HG02642 (cell line): ENCODE measurements around the gene CLNK.

Experiments used
- ATAC-seq: cut with Tn5 transposase; IDR thresholded peaks from one replicate; pipeline ENCODE4 v1.9.1; 2021; ENCODE audit warnings: mild to moderate bottlenecking; ENCODE audit not compliant: unreplicated experiment, poor library complexity

Gene CLNK, protein sequence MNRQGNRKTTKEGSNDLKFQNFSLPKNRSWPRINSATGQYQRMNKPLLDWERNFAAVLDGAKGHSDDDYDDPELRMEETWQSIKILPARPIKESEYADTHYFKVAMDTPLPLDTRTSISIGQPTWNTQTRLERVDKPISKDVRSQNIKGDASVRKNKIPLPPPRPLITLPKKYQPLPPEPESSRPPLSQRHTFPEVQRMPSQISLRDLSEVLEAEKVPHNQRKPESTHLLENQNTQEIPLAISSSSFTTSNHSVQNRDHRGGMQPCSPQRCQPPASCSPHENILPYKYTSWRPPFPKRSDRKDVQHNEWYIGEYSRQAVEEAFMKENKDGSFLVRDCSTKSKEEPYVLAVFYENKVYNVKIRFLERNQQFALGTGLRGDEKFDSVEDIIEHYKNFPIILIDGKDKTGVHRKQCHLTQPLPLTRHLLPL

DNA sequence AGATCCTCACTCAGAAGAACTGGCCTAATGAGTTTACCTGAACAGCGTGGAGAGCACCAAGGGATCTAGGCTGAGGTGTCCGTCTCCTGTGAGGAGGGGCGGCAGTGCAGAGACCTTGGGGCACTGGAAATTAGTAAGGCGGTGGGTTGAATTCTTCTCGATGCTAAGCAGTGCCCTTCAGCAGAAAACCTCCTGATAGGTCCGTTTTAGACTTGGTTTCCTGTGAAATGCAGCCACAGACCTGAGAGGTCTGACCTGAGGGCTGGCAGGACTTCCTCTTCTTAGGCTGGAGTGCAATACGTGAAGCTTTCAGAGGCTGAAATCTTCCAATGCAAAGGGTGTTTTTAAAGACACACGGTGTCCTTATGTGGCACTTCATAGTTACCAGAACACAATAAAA, at the start of gene CLNK:
Gene CLNK (minus strand): TSS at position 138 of the 400 bp plus-strand sequence. CDS start 16,899 bp downstream, outside the sequence.
- peak; percentile 82 for ATAC-seq

DNA sequence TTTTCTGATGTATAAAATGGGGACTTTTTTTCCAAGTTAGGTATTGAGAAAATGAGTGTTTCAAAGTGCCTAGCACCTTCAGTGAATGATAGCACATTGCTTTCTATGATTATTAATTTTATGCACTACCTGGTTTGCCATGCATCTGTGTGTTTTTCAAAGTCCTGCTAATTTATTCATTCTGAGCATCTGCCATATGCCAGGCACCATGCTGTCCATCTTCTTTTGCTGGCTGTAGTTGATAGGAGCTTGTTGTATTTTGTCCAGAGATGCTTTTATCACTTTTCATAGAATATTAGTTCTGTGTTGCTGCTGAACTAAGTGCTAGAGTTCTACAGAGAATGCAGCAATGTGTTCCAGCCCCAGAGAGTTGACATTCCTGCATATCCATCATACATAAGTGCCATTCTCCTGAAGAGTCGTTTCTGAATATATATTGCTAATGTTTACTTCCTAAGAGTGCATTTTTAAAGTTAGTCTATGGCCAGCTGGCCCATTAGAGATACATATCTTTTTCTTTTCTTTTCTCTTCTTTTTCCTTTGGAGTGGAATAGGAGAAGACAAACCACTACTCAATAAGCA, 49.0 kb upstream of the CLNK start:
- ATAC-seq: no peak

DNA sequence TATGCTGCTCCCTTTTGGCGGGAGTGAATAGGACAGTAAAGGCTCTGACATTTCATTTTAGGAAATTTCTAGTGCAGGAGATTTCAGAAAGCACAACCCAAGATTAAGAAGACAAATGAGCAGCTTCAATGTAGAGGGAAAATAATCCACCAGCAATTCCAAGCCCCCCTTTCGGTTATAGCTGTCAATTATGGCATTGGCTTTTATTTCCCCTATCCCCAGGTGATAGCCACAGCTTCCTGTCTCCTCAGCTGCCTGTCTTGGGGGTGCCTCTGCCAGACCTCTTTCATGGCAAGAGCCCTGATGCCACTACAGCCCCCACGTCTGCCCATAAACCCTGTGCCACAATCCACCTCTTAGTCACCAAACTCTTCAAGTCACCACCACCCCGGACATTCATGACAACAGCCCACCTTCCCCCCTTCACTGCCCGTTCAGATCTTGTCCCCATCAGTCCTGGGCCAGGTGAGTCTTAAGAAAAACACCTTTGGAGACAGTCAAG, 48.4 kb upstream of the CLNK start:
- ATAC-seq: no peak

DNA sequence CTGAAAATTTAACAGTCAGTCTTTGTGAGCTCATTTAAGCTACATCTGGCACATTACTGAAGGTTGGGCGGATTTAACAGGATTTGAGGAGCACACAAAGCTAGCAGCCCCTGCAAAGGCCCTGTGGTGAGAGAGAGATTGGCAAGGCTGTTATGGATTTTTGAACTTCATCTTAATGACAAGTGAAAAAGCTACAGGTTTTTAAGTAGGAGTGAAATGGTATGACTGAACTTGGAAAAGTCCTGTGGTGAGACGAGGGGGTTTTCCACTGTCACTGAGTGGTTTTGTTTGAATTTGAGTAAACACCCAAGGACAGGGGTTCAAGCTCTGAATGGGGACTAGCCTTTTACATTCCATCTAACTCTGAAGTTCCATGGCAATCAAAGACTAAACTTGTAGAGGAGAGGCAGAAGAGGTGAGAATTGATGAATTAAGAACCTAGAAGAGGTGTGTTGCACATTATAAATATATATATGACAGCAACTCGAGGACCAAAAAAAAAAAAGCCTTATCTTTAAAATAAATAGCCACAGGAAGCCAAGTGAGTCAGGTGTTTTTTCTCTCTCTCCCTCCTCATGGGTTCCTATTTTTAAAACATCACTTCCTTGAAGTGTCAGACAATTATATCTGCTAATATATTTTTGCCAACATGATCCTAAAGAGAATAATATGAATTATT, 47.8 kb upstream of the CLNK start:
- no peak for ATAC-seq

DNA sequence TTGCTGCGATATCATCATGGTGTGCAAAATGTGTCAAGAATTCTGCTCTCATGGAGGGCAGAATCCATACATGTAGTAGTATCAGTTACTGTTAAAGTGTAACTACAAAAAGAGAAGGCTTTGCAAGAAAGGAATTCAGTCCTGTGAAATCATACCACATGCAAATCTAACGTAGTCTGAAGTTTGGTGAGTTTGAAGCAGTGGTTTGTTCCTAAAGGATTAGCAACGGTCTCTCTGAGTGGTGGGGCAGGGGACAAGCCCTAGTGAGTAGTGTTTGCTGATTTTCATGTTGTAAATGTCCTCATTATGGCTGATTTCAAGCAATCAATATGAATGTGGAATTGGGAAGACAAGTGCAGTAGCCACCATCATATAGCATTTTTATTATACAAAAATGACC, 47.1 kb upstream of the CLNK start:
- ATAC-seq: peak; percentile 23

DNA sequence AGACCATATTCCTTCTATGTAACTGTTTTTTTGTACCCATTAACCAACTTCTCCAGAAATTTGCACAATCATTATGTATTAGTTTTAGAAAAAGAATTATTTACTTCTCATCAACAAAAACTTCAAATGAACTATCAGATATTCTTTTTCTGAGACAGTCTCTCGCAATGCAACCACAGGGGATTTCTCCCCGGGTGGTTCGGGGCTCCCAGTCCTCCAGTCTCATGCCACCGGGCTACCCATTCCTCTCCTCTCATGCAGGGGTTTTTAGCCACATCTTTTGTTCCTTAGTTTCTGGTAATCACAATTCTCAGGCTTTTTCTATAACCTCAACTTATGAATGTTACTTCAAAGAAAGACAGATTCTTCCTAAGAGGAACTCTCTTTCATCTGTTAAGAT, 46.6 kb upstream of the CLNK start:
- no peak for ATAC-seq

DNA sequence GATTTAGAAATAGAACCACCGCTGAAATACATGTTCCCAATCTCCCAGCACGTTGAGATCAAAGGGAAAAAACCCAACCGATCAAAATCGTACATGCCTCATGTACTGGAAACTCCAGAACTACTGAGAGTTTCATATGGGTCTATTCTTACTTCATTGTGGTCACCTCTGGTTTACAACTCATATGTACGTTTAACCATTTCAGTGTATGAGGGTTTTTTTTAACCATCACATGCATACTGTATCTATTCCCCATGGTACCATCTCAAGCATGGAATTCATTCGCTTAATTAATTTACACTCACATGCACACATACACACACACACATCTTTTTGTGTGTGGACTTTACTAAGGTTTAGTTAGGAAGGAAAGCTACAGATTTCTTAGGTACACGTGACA, 46.0 kb upstream of the CLNK start:
- peak; percentile 50 for ATAC-seq

DNA sequence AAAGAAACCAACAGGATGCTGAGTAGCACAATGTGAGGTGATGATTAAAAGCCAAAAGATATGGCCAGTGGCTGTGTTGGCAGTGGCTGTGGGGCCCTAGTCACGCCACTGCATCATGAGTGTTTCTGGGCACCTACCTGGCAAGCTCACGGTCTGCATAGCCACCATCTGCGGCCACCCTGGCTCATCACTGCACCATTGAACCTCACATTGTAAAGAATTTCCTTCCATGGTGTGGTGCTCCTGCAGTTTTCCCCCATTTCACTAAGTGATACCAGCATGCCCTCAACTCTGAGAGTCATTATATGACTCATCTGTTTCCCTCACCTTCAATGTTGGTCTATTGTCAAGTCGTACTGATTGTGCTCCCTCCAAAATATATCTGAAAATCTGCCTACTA, 45.5 kb upstream of the CLNK start:
- peak; percentile 34 for ATAC-seq

DNA sequence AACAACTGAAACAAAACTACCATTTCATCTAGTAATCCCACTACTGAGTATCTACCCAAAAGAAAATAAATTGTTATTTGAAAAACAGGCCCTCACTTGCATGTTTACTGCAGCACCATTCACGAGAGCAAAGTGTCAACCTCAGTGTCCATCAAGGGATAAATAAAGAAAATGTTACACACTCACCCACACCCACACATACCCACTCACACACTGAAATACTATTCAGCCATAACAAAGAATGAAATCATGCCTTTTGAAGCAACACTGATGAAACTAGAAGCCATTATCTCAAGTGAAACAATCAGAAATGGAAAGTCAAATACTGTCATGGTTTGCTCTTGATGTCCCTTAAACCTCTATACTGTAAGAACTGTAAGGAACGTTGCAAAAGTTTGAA, 44.8 kb upstream of the CLNK start:
- ATAC-seq: no peak

DNA sequence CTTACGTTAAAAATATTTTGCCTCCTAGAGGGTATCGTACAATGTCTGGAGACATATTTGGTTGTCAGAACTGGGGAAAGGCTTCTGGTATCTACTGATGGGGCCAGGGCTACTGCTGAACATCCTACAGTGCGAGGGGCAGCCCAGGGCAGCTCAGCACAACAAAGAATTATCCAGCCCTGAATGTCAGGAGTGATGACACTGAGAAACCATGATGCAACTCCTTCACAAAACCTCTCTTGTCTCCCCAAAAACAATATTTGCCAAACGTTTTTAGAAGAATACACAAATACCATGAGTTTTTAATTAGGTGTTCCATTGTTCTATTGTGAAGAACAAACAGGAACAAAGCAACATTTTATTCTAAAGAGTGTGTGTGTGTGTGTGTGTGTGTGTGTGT, 43.4 kb upstream of the CLNK start:
- no peak for ATAC-seq

DNA sequence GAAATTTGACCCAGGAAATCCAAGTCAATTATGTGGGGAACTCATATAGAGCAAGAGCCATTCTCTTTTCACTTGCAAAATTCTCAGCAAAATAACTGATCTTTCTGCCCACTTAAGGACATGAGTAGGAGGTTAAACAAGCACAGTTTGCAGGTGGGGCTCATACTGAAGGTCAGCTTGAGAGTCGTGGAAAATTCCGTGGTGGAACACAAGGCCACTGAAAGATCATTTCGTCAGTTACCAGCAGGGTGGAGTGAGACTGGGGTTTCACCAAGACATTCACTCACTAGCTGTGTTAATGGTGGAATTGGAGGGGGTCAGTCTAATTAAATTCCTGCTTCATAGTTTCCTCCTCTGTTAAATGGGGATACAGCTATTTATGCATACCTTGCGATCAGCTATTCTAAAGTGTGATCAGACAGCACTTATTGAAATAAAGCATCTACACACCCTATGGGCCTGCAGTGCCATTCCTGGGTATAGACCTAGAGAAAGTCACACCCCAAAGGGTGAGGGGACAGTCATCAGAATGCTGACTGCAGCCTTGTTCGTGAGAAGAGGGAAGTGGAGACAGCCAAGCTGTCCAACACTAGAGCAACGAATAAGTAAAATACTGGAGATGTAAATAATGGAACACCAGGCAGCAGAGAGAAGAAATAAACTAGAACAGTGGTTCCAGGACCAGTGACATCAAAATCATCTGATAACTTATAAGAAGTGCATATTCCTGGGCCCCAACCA, 42.7 kb upstream of the CLNK start:
- no peak for ATAC-seq

DNA sequence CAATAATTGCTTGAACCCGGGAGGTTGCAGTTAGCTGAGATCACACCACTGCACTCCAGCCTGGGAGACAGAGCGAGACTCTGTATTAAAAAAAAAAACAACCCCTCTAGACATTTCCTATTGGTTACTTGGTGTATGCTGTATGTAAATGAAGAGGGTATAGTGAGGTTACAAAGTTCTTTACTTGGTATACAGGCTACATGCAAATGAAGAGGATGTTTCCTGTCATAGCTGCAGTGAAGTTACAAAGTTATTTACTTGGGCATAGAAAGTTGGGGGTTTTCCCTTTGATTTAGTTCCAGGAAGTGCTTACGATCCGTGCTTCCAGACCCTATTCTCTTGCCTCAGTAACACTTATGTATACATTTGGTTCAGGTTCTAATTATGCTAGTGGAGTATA, 38.4 kb upstream of the CLNK start:
- ATAC-seq: peak; percentile 92

DNA sequence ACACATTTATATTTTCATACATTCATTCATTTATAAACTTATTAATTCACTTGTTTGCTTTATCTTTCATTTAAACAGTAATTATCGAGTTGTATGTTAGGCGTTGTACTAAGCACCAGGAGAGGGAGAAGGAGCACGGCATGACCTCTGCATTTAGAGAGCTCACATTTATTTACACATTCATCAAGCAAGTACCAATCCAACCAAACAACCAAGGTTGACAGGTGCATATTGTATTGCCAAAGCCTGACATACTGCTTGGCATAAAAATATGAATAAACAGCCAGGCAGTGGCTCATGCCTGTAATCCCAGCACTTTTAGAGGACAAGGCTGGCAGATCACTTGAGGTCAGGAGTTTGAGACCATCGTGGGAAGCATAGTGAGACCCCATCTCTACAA, 37.0 kb upstream of the CLNK start:
- ATAC-seq: no peak

DNA sequence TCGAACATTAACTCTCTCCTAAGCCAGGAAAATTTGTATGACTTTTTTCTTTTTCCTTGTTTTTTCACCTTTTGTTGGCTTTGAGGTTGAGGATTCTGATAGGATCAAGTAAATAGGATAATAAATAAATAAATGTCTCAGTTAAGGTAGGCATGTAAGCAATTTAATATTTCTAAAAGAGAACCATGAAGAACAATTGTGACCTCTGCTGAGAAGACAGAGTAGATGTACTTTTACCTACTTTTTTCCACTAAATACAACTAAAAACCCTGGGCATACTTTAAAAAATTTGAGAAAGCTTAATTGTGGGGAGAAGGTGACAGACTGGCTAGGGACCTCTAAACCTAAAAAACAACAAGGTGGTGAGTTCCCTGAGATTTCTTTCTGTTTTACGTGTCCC, 31.6 kb upstream of the CLNK start:
- no peak for ATAC-seq

DNA sequence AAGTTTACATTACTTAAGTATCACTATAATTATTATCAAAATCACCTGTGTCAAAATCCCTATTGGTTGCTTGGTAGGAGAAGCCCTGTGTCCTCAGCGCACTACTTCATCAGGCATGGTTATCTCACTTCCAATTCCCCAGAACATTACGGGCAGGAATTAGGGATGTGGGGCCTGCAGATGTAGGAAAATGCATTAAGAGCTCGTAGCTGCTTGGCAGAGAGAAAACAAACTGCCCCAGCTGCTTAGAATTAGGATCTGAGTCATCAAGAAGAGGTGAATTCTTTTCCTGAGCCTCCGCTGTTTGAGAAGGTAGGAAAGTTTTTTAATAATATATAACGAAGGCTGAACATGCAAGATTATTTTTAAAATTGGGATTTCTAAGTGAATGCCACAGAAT, 31.1 kb upstream of the CLNK start:
- ATAC-seq: no peak

DNA sequence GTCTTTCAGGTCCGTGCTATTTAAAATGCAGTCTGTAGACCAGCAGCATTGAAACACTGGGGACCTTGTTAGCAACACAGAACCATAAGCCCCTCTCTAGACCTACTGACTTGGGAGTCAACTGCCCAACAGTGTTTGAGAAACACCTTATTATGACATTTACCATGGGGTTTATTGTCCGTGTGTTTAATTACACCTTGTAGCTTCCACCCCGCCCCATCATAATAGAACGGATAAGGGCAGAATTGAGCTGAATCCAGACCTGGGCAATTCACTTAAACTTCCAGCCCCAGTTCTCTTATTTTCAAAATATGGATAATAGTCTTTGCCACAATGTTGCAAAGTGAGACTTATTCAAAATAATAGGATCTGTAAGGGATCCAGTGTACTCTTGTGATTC, 30.6 kb upstream of the CLNK start:
- ATAC-seq: no peak

DNA sequence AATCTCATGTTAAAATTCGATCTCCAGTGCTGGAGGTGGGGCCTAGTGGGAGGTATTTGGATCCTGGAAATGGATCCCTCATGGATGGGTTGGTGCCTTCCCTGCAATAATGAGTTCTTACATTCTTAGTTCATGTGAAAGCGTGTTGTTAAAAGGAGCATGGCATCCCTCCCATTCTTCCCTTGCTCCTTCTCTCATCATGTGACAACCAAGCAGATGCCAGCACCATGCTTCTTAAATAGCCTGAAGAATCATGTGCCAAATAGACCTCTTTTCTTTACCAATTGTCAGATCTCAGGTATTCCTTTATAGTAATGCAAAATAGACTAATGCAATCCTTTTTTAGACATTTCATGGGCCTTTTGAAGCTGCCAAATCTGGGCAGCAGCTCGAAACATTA, 29.0 kb upstream of the CLNK start:
- ATAC-seq: no peak

DNA sequence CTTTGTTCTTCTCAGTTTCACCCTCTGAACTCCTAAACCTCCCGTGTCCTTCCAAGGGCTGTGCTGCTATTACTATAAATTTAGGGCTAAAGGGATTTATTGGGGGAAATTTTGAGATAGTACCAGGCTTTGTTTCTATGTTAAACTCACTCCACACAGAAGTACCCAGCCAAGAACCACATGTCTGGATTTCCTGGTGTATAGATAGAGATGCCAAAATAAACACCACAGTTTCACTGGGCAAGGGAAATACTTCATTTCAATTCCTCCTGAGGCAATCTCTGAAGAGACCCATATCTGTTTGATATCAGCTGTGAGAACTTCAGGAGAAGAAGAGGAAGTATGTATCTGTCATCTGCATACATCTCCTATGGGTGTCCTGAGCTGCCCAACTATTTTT, 21.7 kb upstream of the CLNK start:
- ATAC-seq: no peak

DNA sequence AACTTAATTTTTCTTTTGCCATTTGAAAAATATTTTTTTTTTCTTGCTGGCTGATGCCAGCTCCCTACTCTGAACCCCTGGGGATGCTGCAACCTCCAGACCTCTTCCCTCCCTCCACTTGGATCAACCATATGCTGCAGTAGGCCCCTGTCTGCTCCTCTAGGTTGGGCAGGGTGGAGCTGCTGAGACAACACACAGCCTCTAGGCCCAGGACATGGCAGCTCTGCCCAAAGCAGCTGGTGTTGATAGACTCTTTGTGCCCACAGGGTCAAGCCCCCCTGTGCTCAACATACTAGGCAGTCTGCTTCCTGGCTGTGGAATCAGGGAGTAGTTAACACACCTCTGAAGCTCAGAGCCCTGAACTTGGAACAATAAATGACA, 19.9 kb upstream of the CLNK start:
- ATAC-seq: no peak

DNA sequence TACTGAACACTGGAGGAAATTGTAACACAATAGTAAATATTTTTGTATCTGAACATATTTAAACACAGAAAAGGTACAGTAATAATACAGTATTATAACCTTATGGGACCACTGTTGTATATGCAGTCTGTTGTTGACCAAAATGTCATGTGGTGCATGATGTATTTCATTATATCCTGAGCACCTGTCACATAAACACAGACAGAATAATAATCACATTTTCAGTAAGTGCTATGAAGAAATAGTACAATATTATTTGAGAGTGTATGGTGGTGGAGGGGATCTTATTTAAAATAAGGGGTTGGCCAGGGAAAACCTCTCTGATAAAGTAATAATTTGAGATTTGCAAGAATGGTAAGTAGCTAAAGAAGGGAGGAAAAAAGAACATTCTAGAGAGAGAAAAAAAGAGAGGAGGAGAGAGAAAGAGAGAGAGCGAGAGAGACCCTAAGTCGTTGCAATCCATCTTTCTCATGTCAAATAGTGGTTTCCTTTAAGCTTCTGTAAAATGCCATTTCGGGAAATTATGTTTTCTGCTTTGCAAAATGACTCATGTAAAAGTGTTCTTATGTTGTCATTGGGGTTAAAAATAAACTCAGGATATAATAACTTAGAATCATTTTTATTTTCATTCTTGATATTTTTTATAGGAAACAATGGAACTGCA, 19.3 kb upstream of the CLNK start:
- ATAC-seq: no peak
